GM19193 (cell line): ENCODE results near the gene COL28A1.

Experiments
- POLR2A ChIP-seq: IDR thresholded peaks from 4 replicates; pipeline ENCODE4 v1.6.1; 2011; ENCODE audit not compliant: insufficient read depth, insufficient read length; ENCODE audit errors: extremely low read depth

COL28A1 gene

DNA sequence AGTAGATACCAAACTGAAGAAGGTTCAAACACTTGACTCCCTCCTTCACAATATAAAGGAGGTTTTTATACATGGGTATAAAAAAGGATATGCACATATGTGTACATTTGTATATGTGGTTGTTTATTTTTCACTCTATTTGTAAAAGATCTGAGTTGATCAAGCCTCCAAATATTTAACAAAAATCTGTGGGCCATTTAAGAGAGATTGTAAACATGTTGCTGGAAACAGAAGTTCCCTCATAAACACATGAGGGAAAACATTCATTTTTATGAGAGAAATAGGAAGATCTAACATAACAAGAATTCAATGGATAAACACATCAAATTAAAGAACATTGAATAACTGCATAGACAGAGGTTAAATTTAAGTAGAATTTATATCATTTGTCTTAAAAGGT is 81.7 kb downstream of the COL28A1 start:
- no peak for TF ChIP-seq POLR2A

DNA sequence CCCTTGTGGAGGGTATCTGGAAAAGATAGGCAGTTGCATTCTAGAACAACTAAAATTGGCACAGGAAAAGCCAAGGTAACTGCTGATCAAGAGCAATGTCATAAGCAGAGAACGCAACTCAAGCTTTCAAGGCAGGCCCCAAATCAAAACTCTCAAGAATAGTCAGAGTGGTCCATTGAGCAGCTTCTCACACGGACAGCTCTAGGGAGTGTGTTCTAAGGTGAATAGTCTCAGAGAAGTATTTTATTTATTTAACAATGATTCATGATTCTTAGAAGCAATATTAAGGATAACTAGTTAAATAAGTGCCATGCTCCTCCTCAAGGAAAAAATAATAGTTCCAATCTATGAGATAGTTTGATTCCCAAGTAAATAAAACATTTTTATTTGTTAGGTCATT is 83.0 kb downstream of the COL28A1 start:
- no peak for TF ChIP-seq POLR2A

- no peak for TF ChIP-seq POLR2A
Measured at GRCh38 chr7:7452119-7452518, 83.6 kb downstream of the COL28A1 start.

GRCh38 chr7:7449055-7449454 is 86.6 kb downstream of the COL28A1 start:
- no peak for TF ChIP-seq POLR2A

GRCh38 chr7:7446616-7447015 is 89.1 kb downstream of the COL28A1 start:
- no peak for TF ChIP-seq POLR2A

DNA sequence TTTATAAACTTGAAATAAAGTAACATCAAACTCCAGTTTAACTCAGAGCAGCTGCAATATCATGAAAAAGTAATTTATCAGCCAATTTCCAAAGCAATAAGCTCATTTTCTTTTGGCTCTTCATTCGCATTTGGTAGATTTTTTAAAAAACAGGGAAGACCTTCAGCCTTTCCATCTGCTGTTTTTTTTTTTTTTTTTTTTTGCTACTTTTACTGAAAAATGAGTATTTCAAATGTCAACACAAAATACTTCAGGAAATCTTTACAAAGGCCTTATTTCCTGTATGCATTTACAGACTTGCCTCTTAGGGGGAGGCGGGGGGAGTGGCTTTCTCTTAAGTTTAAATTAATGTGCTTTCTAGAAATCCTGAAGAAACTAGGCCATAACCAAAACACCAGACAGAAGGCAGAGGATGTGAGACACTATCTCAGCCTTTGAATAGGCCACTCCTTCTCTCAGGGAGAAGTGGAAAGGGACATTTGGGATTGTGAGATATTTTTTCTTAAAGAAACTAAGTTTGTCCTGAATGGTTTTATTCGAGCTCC is 91.8 kb downstream of the COL28A1 start:
- TF ChIP-seq POLR2A = no peak

GRCh38 chr7:7439564-7439963 is 96.1 kb downstream of the COL28A1 start:
- no peak for TF ChIP-seq POLR2A

GRCh38 chr7:7438851-7439250 is 96.8 kb downstream of the COL28A1 start:
- no peak for TF ChIP-seq POLR2A

DNA sequence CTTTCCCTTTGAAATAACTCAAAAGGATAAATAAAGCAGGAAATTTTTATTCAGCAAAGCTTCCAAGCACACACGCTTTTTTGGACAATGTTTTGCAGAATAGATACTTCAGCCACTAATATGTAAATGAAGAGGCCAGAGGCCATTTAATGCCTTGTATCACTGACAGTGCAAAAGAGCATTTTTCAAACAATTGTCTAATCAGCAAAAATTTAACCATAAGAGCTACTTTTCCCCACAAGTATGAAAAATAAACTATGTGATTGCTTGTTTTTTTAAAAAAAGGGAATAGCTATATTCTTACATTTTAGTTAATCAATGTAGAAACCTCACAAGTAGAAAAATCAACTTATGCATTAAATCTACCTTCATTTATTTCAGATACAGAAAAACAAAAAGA is 99.7 kb downstream of the COL28A1 start:
- TF ChIP-seq POLR2A = no peak

GRCh38 chr7:7434329-7434728 is 101.3 kb downstream of the COL28A1 start:
- no peak for TF ChIP-seq POLR2A

DNA sequence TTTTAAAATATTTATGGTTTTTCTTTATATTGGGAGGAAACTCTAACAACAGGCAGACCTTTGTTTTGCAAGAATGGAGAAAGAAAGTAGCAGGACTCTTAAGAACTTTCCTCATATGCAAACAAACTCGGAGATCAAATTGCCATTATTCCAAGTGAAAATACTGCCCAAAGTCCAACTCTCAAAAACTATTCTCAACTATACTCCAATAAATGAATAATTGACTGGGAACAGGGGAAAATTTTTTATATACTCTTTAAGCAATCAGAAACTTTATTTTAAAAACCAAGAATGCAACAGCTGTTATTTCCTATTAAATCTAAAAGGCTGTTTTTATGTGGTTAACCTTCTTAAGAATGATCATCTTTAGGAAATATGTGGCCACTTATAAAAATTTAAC is 101.9 kb downstream of the COL28A1 start:
- TF ChIP-seq POLR2A = no peak

- TF ChIP-seq POLR2A = no peak
Measured at GRCh38 chr7:7432979-7433378, 102.7 kb downstream of the COL28A1 start.

GRCh38 chr7:7428806-7429205 is 106.9 kb downstream of the COL28A1 start:
- no peak for TF ChIP-seq POLR2A

- TF ChIP-seq POLR2A = no peak
Measured at GRCh38 chr7:7427363-7427762, 108.3 kb downstream of the COL28A1 start.

- TF ChIP-seq POLR2A = no peak
Measured at GRCh38 chr7:7426676-7427075, 109.0 kb downstream of the COL28A1 start.

GRCh38 chr7:7425321-7425720 is 110.4 kb downstream of the COL28A1 start:
- TF ChIP-seq POLR2A = no peak

GRCh38 chr7:7424151-7424873 is 111.4 kb downstream of the COL28A1 start:
- no peak for TF ChIP-seq POLR2A

- no peak for TF ChIP-seq POLR2A
Measured at GRCh38 chr7:7422641-7423040, 113.0 kb downstream of the COL28A1 start.

DNA sequence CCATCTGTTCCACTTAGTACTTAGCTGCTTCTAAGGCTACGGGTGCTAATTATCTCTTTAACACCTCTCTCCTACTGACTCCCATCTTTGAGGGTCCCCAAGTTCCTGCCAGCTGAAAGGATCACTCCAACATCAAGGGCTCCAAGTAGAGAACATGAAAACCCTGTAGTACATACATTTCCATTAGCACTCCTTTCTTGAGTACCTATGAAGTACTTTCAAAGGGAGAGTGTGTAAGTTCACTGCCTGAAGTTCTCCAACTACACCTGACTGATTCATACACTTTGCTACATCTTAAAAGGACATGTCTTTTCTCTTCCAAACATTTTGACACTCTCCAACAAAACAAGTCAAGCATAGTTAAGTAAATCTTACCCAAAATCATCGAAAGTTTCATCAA is 113.8 kb downstream of the COL28A1 start:
- no peak for TF ChIP-seq POLR2A
